MM.1S (cell line): ENCODE results near the gene RIPOR3.
"Not testable (repeated sequence)": the region's sequence is repeated elsewhere in the genome, so short reads cannot be mapped to it uniquely, and the experiment has no call there.

Source experiments
- CTCF ChIP-seq: fragments of 300-600 bp; sonication (generic); IDR thresholded peaks from 2 replicates; pipeline ENCODE4 v1.5.1; 2016; ENCODE audit warnings: antibody characterized with exemption, low read length, mixed read lengths
- EZH2 ChIP-seq: fragments of 300-600 bp; sonication (generic); optimal IDR thresholded peaks from 2 replicates; pipeline ENCODE3; 2017; ENCODE audit warnings: low read depth, mild to moderate bottlenecking, antibody characterized with exemption, low read length, mixed read lengths
- EZH2phosphoT487 ChIP-seq: fragments of 300-600 bp; sonication (generic); IDR thresholded peaks from 2 replicates; pipeline ENCODE4 v1.6.1; 2018; ENCODE audit warnings: antibody characterized with exemption, low read length

- not testable (repeated sequence) for TF ChIP-seq CTCF, EZH2, EZH2phosphoT487
Measured at GRCh38 chr20:50639971-50640711, 51.2 kb downstream of the RIPOR3 start.
